GM21723 (cell line): ENCODE results near the gene LRRC36.
"Not testable (repeated sequence)": the region's sequence is repeated elsewhere in the genome, so short reads cannot be mapped to it uniquely, and the experiment has no call there.

ENCODE experiments used
- ATAC-seq: cut with Tn5 transposase; IDR thresholded peaks from one replicate; pipeline ENCODE4 v1.9.1; 2021; ENCODE audit warnings: mild to moderate bottlenecking, moderate library complexity; ENCODE audit not compliant: unreplicated experiment

Gene LRRC36

GRCh38 chr16:67399218-67399733, 72.7 kb downstream of the LRRC36 start:
- no peak for ATAC-seq

- no peak for ATAC-seq
Observed at GRCh38 chr16:67399749-67400704, 73.4 kb downstream of the LRRC36 start.

GRCh38 chr16:67400901-67401300, 74.3 kb downstream of the LRRC36 start:
- ATAC-seq = no peak

- ATAC-seq = no peak
Observed at GRCh38 chr16:67403976-67404555, 77.5 kb downstream of the LRRC36 start.

GRCh38 chr16:67404740-67405226, 78.2 kb downstream of the LRRC36 start:
- no peak for ATAC-seq

GRCh38 chr16:67405336-67405735, 78.7 kb downstream of the LRRC36 start:
- ATAC-seq = no peak

GRCh38 chr16:67406111-67406971, 79.7 kb downstream of the LRRC36 start:
- no peak for ATAC-seq

- no peak for ATAC-seq
Observed at GRCh38 chr16:67407176-67407787, 80.7 kb downstream of the LRRC36 start.

GRCh38 chr16:67407788-67408452, 81.3 kb downstream of the LRRC36 start:
- ATAC-seq = no peak

- ATAC-seq = no peak
Observed at GRCh38 chr16:67409631-67410030, 83.0 kb downstream of the LRRC36 start.

- ATAC-seq = no peak
Observed at GRCh38 chr16:67411339-67411738, 84.7 kb downstream of the LRRC36 start.

- ATAC-seq = no peak
Observed at GRCh38 chr16:67412294-67412693, 85.7 kb downstream of the LRRC36 start.

- ATAC-seq = no peak
Observed at GRCh38 chr16:67413978-67414911, 87.6 kb downstream of the LRRC36 start.

- not testable (repeated sequence) for ATAC-seq
Observed at GRCh38 chr16:67415421-67415820, 88.8 kb downstream of the LRRC36 start.

GRCh38 chr16:67415872-67416793, 89.5 kb downstream of the LRRC36 start, which contains the start of gene ZDHHC1:
Gene ZDHHC1, minus strand, starts transcription at chr16:67416477. Its CDS starts 8,702 bp downstream, at chr16:67407775.
- peak; percentile 84 for ATAC-seq

- no peak for ATAC-seq
Observed at GRCh38 chr16:67417333-67418061, 90.9 kb downstream of the LRRC36 start.

- ATAC-seq = no peak
Observed at GRCh38 chr16:67419502-67419901, 92.9 kb downstream of the LRRC36 start.
